GM12801 (cell line): ENCODE data around the gene ALPK1.

Source experiments
- CTCF ChIP-seq: IDR thresholded peaks from one replicate; pipeline ENCODE4 v1.5.1; 2011; ENCODE audit warnings: control low read depth; ENCODE audit not compliant: insufficient read length; ENCODE audit errors: extremely low read depth

The ALPK1 gene

GRCh38 chr4:112358952-112359749 lies 62.0 kb downstream of the ALPK1 start:
- no peak for TF ChIP-seq CTCF

GRCh38 chr4:112361181-112361791 lies 64.1 kb downstream of the ALPK1 start:
- TF ChIP-seq CTCF: no peak

GRCh38 chr4:112370466-112370865 lies 73.3 kb downstream of the ALPK1 start:
- TF ChIP-seq CTCF: no peak

- TF ChIP-seq CTCF: no peak
Measured at GRCh38 chr4:112371361-112371760, 74.2 kb downstream of the ALPK1 start.

GRCh38 chr4:112374850-112375249 lies 77.7 kb downstream of the ALPK1 start:
- no peak for TF ChIP-seq CTCF

- TF ChIP-seq CTCF: no peak
Measured at GRCh38 chr4:112377171-112377570, 80.0 kb downstream of the ALPK1 start.

GRCh38 chr4:112377594-112378242 lies 80.5 kb downstream of the ALPK1 start:
- TF ChIP-seq CTCF: no peak
